ENCODE results near the gene REX1BD. TPM values are rescaled to one million over a fixed set of nuclear protein-coding genes. Genes with fewer than 3 reads are reported as not detected.

Gene REX1BD
- total RNA-seq, 1 experiment from 2014 or later: 97.1 TPM

- Histone ChIP-seq H3K27ac (ENCODE audit: low read depth, low read length) (peak overlapping the region; percentile 78), H3K79me2 (ENCODE audit: insufficient read depth, low read length) (peaks cover 36% of the 10 kb centered on the region), H3K36me3 (ENCODE audit: control insufficient read depth in 1 of 2, insufficient read depth in 2 of 2, low read length in 2 of 2) (no peaks in the 10 kb centered on the region), H3K27me3 (ENCODE audit: insufficient read depth, low read length) (no peaks in the 10 kb centered on the region), H3K4me2 (ENCODE audit: low read length) (peak overlapping the region; percentile 99), H3K4me3 (replicated peaks in 1 of 2; ENCODE audit: low read depth in 1 of 2, low read length in 2 of 2) (peak overlapping the region; percentile 92 to 98), H4K20me1 (ENCODE audit: insufficient read depth) (no peaks in the 10 kb centered on the region), H3K4me1 (ENCODE audit: control insufficient read depth in 1 of 2, insufficient read depth in 2 of 2, low read length in 2 of 2) (peaks cover 9 to 27% of the 10 kb centered on the region in 2 experiments), H3K9me2 (ENCODE audit: insufficient read depth) (no peaks in the 10 kb centered on the region), H3K9me3 (ENCODE audit: control insufficient read depth in 1 of 2, insufficient read depth in 1 of 2, low read depth in 1 of 2, low read length in 2 of 2) (no peaks in the 10 kb centered on the region), H3K9ac (ENCODE audit: low read length) (peak overlapping the region; percentile 98), H2AFZ (ENCODE audit: low read depth, low read length, poor library complexity, severe bottlenecking) (peak overlapping the region; percentile 80)
- ATAC-seq (peak; percentile 89), DNase-seq (ENCODE audit: low read depth, low spot score) (peak; percentile 87)
- intact Hi-C loops (cut with micrococcal nuclease): loop anchor here (2.0 to 5.0 kb wide), 2 partner anchors 44 to 114 kb away; partner anchors contain the start of gene ELL
- TF ChIP-seq RAD21 (IDR thresholded peaks at IDR 0.05; ENCODE audit: low read depth) (no peak), EZH2 (IDR thresholded peaks at IDR 0.05) (no peak), SP1 (IDR thresholded peaks at IDR 0.05; ENCODE audit: low read depth) (peak; percentile 64; the same call in 1 of the 2 replicates), ELF1 (IDR thresholded peaks at IDR 0.05; ENCODE audit: borderline replicate concordance, low read depth) (no peak), TCF7L2 (IDR thresholded peaks at IDR 0.05; ENCODE audit: borderline replicate concordance, extremely low read depth, insufficient read depth, insufficient read length) (peak; percentile 87), POLR2AphosphoS5 (IDR thresholded peaks at IDR 0.05; ENCODE audit: low read depth, low read length) (no peak), ZBTB33 (IDR thresholded peaks at IDR 0.05; ENCODE audit: extremely low read depth, insufficient replicate concordance, low read length) (no peak), CTCF (IDR thresholded peaks at IDR 0.05 in 2 of 3, conservative IDR thresholded peaks at IDR 0.05 in 1 of 3; ENCODE audit: borderline replicate concordance in 1 of 3, insufficient read depth in 1 of 3, low read depth in 2 of 3, low read length in 2 of 3) (no peak), EGR1 (IDR thresholded peaks at IDR 0.05; ENCODE audit: low read depth) (no peak), SRF (IDR thresholded peaks at IDR 0.05; ENCODE audit: low read depth) (no peak), SIN3A (IDR thresholded peaks at IDR 0.05; ENCODE audit: low read depth) (no peak), EZH2phosphoT487 (IDR thresholded peaks at IDR 0.05; ENCODE audit: borderline replicate concordance) (no peak), MAX (IDR thresholded peaks at IDR 0.05) (no peak)
- POLR2A ChIA-PET: no interaction called here
- RAD21 ChIA-PET (ENCODE audit: low non-redundant PET in 1 of 2, low total read pairs in 2 of 2, uncharacterized antibody in 2 of 2, unreplicated experiment in 2 of 2): no interaction called here
- BruUV-seq (replicated peaks): no TSS peak
- CTCF ChIA-PET: no interaction called here
Observed at GRCh38 chr19:18636183-18636968, 47.8 kb downstream of the REX1BD start.

Data from HCT116 (cell line).